RWPE2 (cell line): ENCODE data around the gene PTPN3.

Source experiments
- ATAC-seq: fragments of 200-7000 bp; cut with Tn5 transposase; 3 replicates; pipeline ENCODE4 v1.9.1; 2021; ENCODE audit warnings: low read depth
- DNase-seq: peaks from one replicate; pipeline ENCODE4 v3.0.0-alpha.2; 2020; ENCODE audit warnings: low spot score
- H3K27ac ChIP-seq: fragments of 450-650 bp; 2 replicates; pipeline ENCODE4 v1.5.1; 2017; ENCODE audit warnings: mild to moderate bottlenecking; ENCODE audit not compliant: poor library complexity, severe bottlenecking
- H3K27me3 ChIP-seq: fragments of 250-450 bp; sonication (Bioruptor Pico); 2 replicates; pipeline ENCODE4 v1.5.1; 2021; ENCODE audit warnings: mild to moderate bottlenecking, moderate library complexity; ENCODE audit not compliant: insufficient read depth, poor library complexity, severe bottlenecking
- H3K36me3 ChIP-seq: fragments of 250-450 bp; sonication (Bioruptor Pico); 2 replicates; pipeline ENCODE4 v1.5.1; 2020; ENCODE audit warnings: low read depth, mild to moderate bottlenecking, moderate library complexity
- H3K4me1 ChIP-seq: fragments of 250-450 bp; sonication (Bioruptor Pico); 2 replicates; pipeline ENCODE4 v1.5.1; 2021; ENCODE audit warnings: mild to moderate bottlenecking, moderate library complexity; ENCODE audit not compliant: insufficient read depth, poor library complexity, severe bottlenecking
- H3K4me3 ChIP-seq: fragments of 250-450 bp; sonication (Bioruptor Pico); 2 replicates; pipeline ENCODE4 v1.5.1; 2021; ENCODE audit warnings: mild to moderate bottlenecking, moderate library complexity; ENCODE audit not compliant: severe bottlenecking
- H3K9me3 ChIP-seq: fragments of 250-450 bp; sonication (Bioruptor Pico); 2 replicates; pipeline ENCODE4 v1.5.1; 2021; ENCODE audit warnings: mild to moderate bottlenecking, moderate library complexity; ENCODE audit not compliant: severe bottlenecking
- CTCF ChIP-seq: fragments of 450-650 bp; IDR thresholded peaks from one replicate; pipeline ENCODE4 v1.5.1; 2017; ENCODE audit warnings: mild to moderate bottlenecking, moderate library complexity; ENCODE audit not compliant: poor library complexity, severe bottlenecking

Gene PTPN3

GRCh38 chr9:109385499-109385898 lies 112.6 kb downstream of the PTPN3 start:
- DNase-seq (no peak), ATAC-seq (no peak)
- Histone ChIP-seq H3K4me3 (no peak overlapping the region), H3K27me3 (no peaks in the 10 kb centered on the region), H3K27ac (no peak overlapping the region), H3K4me1 (no peaks in the 10 kb centered on the region), H3K9me3 (no peaks in the 10 kb centered on the region), H3K36me3 (peaks cover 89% of the 10 kb centered on the region)
- TF ChIP-seq CTCF: no peak

- no peak for ATAC-seq
- H3K27ac ChIP-seq: no peak overlapping the region
- peaks cover 86% of the 10 kb centered on the region for H3K36me3 ChIP-seq
- DNase-seq: no peak
- no peak overlapping the region for H3K4me3 ChIP-seq
- H3K27me3 ChIP-seq: no peaks in the 10 kb centered on the region
- no peaks in the 10 kb centered on the region for H3K4me1 ChIP-seq
- TF ChIP-seq CTCF: no peak
- no peaks in the 10 kb centered on the region for H3K9me3 ChIP-seq
Observed at GRCh38 chr9:109383947-109384346, 114.2 kb downstream of the PTPN3 start.

DNA sequence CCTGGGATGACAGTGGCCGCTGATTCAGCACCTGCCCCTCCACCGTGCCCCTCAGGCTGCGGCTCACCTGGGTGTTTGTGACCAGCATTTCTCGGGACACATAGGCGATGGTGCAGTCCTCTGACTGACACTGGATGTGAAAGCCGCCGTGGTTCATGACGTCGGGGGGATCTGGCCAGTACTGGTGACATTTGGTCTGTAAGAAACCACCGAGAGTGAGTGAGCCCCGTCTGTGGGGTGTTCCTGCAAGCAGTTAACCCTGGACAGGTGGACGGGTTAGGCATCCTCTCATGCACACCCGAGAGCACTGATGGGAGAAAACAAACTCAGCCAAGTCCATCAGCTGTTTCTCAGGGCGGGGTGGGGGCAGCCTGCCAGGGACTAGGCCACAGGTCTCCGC lies 114.8 kb downstream of the PTPN3 start:
- Histone ChIP-seq H3K9me3 (no peaks in the 10 kb centered on the region), H3K27me3 (no peaks in the 10 kb centered on the region), H3K27ac (no peak overlapping the region), H3K4me3 (no peak overlapping the region), H3K4me1 (no peaks in the 10 kb centered on the region), H3K36me3 (peaks cover 86% of the 10 kb centered on the region)
- DNase-seq (no peak), ATAC-seq (no peak)
- TF ChIP-seq CTCF: no peak

DNA sequence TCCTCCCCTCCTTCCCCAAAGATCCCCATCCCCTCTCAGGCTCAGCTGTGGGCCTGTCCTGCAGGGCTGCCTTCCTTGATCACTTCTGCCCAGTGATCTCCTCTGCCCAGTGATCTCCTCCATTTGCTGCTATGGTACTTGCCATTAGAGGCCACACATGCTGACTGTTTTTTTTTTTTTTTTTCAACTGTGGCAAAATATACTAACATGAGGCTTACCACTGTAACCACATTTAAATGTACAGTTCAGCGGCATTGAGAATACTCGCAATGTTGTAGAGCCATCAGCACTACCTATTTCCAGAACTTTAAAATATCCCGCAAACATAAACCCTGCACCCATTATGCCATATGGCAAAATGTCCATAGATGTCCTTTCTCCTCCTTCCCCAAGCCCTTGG lies 115.5 kb downstream of the PTPN3 start:
- H3K27ac ChIP-seq: no peak overlapping the region
- H3K4me1 ChIP-seq: no peaks in the 10 kb centered on the region
- ATAC-seq (no peak), DNase-seq (no peak)
- no peaks in the 10 kb centered on the region for H3K9me3 ChIP-seq
- no peaks in the 10 kb centered on the region for H3K27me3 ChIP-seq
- H3K4me3 ChIP-seq: no peak overlapping the region
- TF ChIP-seq CTCF: no peak
- H3K36me3 ChIP-seq: peaks cover 84% of the 10 kb centered on the region

- Histone ChIP-seq H3K4me3 (no peak overlapping the region), H3K36me3 (peaks cover 80% of the 10 kb centered on the region), H3K4me1 (no peaks in the 10 kb centered on the region), H3K9me3 (no peaks in the 10 kb centered on the region), H3K27me3 (no peaks in the 10 kb centered on the region), H3K27ac (no peak overlapping the region)
- TF ChIP-seq CTCF: no peak
- DNase-seq (no peak), ATAC-seq (no peak)
Observed at GRCh38 chr9:109382182-109382581, 115.9 kb downstream of the PTPN3 start.
